Stimulated activated memory B cell treated with anti-CD40 and anti-IgM and Interleukin-4, amounts not matched to agents 10 μg/mL and 1 μg/mL and 100 μg/mL, for 72 hours (primary cell): Measurements from ENCODE around the gene TRIM73.
A peak's percentile ranks its signal among the peaks of the same experiment; 100 is the strongest.
"Not testable (repeated sequence)": the region's sequence is repeated elsewhere in the genome, so short reads cannot be mapped to it uniquely, and the experiment has no call there.

ENCODE experiments used
- ATAC-seq: fragments of 150-1000 bp; cut with Tn5 transposase; 2 replicates; pipeline ENCODE4 v1.10.0; 2021
- H3K27ac Mint-ChIP-seq: one replicate; pipeline ENCODE4 v1.8.0; 2022; ENCODE audit warnings: mild to moderate bottlenecking, mixed read lengths
- H3K27me3 Mint-ChIP-seq: one replicate; pipeline ENCODE4 v1.8.0; 2022; ENCODE audit warnings: mixed read lengths
- H3K36me3 Mint-ChIP-seq: one replicate; pipeline ENCODE4 v1.8.0; 2022; ENCODE audit warnings: mixed read lengths
- H3K4me1 Mint-ChIP-seq: one replicate; pipeline ENCODE4 v1.8.0; 2022; ENCODE audit warnings: mixed read lengths
- H3K4me3 Mint-ChIP-seq: one replicate; pipeline ENCODE4 v1.8.0; 2022; ENCODE audit warnings: mild to moderate bottlenecking, moderate library complexity, mixed read lengths
- H3K9me3 Mint-ChIP-seq: one replicate; pipeline ENCODE4 v1.8.0; 2022; ENCODE audit warnings: mixed read lengths

The TRIM73 gene

GRCh38 chr7:75442465-75443111, 47.2 kb downstream of the TRIM73 start:
- not testable (repeated sequence) for H3K4me1 Mint-ChIP-seq

GRCh38 chr7:75449946-75450345, 54.5 kb downstream of the TRIM73 start:
- H3K4me1 Mint-ChIP-seq, H3K27me3 Mint-ChIP-seq, H3K4me3 Mint-ChIP-seq, ATAC-seq, H3K27ac Mint-ChIP-seq, H3K36me3 Mint-ChIP-seq, H3K9me3 Mint-ChIP-seq: not testable (repeated sequence)

More at GRCh38 chr7:75442465-75443111, 47.2 kb downstream of the TRIM73 start:
- peak; percentile 98 for ATAC-seq
- H3K4me3 Mint-ChIP-seq = peak overlapping the region; percentile 96
- peak overlapping the region; percentile 88 for H3K27ac Mint-ChIP-seq
- not testable (repeated sequence) for H3K9me3 Mint-ChIP-seq, H3K27me3 Mint-ChIP-seq
- peaks cover 20% of the 10 kb centered on the region for H3K36me3 Mint-ChIP-seq

GRCh38 chr7:75452494-75452955, 57.1 kb downstream of the TRIM73 start:
- H3K36me3 Mint-ChIP-seq, H3K4me1 Mint-ChIP-seq, H3K27ac Mint-ChIP-seq, H3K4me3 Mint-ChIP-seq, H3K27me3 Mint-ChIP-seq, H3K9me3 Mint-ChIP-seq: not testable (repeated sequence)
- peak; percentile 82 for ATAC-seq
